Diencephalon (tissue), 1 donor: ENCODE results near the gene CYB5RL. TPM values are rescaled to one million over a fixed set of nuclear protein-coding genes. Genes with fewer than 3 reads are reported as not detected.

Experiments used
- total RNA-seq: library from RNA; depleted of rRNA; stranded (reverse); fragments of >200 nt; gene quantifications from one replicate; pipeline ENCODE4 v1.2.3, GENCODE V29; 2014

CYB5RL gene
- total RNA-seq: 2.5 TPM

GRCh38 chr1:54199765-54200518 lies at the start of gene CYB5RL, which contains the start of gene MRPL37:
CYB5RL (minus strand) TSS chr1:54200030; CDS start chr1:54195616, 4,414 bp downstream.
MRPL37 (plus strand) TSS chr1:54200167; CDS start chr1:54200244, 77 bp downstream.

GRCh38 chr1:54152696-54153095 lies 47.1 kb downstream of the CYB5RL start, which contains the start of gene CDCP2:
CDCP2 (minus strand) TSS chr1:54153000; CDS start chr1:54152922, 78 bp downstream.

Other genes starting within 250 kb of the CYB5RL start
- not detected for gene LDLRAD1, start 181.8 kb downstream of the CYB5RL start, total RNA-seq
- 109 TPM for gene TMEM59, start 146.8 kb downstream of the CYB5RL start, total RNA-seq
- 8.3 TPM for gene TCEANC2, start 146.4 kb downstream of the CYB5RL start, total RNA-seq
- not detected for gene CDCP2, start 47.0 kb downstream of the CYB5RL start, total RNA-seq
- gene MRPL37, start 137 bp upstream of the CYB5RL start, total RNA-seq: 35.5 TPM
- 36.7 TPM for gene SSBP3, start 206.4 kb upstream of the CYB5RL start, total RNA-seq